Hematopoietic multipotent progenitor cell treated with erythropoietin and hydrocortisone succinate and interleukin-3 and kit ligand, for 17 days (in vitro differentiated cells): ENCODE measurements around the gene ACAP2.
"Not testable (repeated sequence)": the region's sequence is repeated elsewhere in the genome, so short reads cannot be mapped to it uniquely, and the experiment has no call there.

Experiments
- DNase-seq: peaks from one replicate; pipeline ENCODE4 v3.0.0-alpha.2; 2015; ENCODE audit warnings: low spot score

ACAP2 gene

DNA sequence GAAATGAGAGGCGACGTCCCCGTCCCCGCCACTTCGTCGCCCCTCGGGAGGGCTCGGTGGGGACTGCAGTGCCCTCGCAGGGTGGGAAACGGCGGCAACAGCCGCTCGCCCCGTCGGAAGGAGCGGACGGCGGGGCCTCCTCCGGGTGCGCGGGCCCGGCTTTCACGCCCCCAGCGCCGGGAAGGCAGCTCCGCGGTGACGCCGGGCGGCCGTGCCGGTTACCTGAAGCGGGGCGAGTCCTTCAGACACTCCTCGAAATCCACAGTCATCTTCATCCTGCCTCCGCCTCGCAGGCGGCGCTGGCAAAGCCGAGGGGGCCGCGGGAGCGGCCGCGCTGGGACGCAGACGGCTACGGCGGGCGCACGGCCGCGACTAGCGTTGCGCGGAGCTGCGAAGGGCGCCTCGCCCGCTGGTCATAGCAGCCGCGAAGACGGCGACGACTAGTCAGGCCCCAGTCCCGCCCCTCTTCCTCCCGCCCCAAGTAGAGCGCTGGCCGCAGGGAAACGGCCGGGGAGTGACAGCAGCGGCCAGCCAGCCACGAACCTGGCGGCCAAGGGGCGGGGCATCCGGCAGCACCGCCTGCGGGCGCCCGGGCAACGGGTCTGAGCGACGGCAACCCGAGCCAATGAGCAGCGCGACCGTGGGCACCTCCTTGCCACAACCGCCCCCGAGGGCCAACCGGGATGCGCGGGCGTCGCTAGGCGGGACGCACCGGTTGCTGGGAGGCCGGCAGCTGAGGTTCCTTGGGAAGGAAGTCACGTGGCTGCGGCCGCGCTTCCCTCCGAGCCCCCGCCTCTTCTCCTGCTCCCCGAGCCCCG, at the start of gene ACAP2:
Gene ACAP2, minus strand, starts transcription at position 448 of the 818 bp plus-strand sequence. Its CDS starts 173 bp downstream, at position 275.
- DNase-seq: peak; percentile 99

DNA sequence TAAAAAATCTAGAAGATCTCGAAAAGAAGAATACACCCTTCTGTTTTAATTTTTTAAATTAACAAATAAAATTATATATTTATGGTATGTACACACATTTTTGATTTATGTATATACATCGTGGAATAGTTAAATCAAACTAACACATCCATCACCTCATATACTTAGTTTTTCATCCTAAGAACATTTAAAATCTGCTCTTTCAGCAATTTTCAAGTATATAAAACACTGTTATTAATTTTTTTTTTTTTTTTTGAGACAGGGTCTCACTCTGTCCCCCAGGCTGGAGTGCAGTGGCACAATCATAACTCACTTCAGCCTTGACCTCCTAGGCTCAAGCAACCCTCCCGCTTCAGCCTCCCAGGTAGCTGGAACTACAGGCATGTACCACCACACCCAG, 32.8 kb upstream of the ACAP2 start:
- DNase-seq: no peak

DNA sequence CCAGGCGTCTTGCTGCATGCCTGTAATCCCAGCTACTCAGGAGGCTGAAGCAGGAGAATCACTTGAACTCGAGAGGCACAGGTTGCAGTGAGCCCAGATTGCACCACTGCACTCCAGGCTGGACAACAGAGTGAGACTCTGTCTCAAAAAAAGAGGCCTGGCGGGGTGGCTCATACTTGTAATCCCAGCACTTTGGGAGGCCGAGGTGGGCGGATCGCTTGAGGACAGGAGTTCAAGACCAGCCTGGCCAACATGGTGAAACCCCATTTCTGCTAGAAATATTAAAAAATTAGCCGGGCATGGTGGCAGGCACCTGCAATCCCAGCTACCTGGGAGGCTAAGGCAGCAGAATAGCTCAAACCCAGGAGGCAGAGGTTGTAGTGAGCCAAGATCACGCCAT, 32.3 kb upstream of the ACAP2 start:
- not testable (repeated sequence) for DNase-seq

- no peak for DNase-seq
Observed at GRCh38 chr3:195468841-195469240, 26.0 kb upstream of the ACAP2 start.

- DNase-seq: no peak
Observed at GRCh38 chr3:195468391-195468776, 25.6 kb upstream of the ACAP2 start.

GRCh38 chr3:195467641-195468390, 25.0 kb upstream of the ACAP2 start:
- no peak for DNase-seq

GRCh38 chr3:195466251-195466650, 23.4 kb upstream of the ACAP2 start:
- DNase-seq: no peak

GRCh38 chr3:195462922-195463321, 20.1 kb upstream of the ACAP2 start:
- DNase-seq: not testable (repeated sequence)

DNA sequence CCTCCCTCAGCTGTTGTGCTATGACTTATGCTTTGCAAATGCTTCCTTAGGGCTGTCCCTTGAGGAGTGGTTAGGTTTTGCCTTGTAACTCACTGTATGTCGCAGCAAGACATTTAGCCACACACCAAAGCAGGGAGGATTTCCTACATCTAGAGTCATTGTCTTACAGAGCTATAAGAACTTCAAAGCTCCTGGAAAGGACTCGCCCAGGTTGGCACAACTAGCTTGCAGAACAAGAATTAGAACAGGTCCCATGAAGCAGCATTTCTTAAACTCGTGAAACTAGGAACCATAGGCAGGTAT, 19.4 kb upstream of the ACAP2 start:
- no peak for DNase-seq

DNA sequence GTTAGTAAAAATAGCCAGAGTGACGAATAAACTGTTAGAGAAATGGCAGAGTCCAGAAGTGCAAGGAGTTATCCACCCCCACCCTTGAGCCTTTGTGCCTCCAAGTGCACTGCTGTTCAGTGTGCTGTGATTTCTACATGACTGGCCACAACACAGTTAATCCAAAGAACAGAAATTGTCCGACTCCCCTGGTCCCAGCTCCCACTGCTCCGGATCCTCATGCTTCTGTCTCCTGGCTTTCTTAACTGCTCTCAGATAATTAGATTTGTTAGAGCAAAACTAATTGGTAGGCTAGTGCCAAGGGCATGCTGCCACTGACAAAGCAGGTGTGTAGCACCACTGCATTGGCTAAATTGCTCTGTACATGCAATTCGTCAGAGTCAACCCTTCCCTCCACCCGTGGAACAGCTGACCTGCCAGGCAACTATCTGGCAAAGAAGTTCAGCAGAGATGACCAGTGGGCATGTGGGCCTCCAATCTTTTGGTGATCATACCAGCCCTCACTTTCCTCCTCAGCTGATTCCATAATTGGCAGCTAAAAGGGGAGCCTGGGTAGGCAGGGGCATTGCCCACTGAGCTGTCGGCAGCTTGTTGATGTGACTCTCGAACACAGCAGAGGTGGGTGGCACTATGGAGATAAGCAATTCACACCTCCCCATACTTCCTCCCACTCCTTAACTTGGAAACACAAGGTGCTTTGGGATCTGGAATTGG, 18.9 kb upstream of the ACAP2 start:
- no peak for DNase-seq

GRCh38 chr3:195460091-195460713, 17.4 kb upstream of the ACAP2 start:
- DNase-seq: peak; percentile 43

DNA sequence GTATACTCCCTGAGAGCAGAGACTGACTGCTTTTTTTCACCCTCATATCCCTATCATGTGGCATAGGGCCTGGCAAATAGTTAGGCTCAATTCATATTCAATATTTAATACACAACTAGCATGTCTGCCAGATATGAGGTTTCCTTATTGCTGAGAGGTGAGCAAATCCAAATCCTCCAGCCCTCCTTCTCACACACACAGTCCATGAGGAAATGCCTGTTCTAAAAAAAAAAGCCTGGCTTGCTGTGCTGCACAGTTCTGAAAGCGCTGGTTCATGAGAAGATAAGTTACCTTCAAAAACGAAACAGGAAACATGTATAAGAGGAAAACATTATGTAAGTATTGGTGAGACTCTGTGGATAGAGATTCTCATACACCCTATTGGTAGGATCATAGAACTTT, 15.5 kb upstream of the ACAP2 start:
- DNase-seq: peak; percentile 74

DNA sequence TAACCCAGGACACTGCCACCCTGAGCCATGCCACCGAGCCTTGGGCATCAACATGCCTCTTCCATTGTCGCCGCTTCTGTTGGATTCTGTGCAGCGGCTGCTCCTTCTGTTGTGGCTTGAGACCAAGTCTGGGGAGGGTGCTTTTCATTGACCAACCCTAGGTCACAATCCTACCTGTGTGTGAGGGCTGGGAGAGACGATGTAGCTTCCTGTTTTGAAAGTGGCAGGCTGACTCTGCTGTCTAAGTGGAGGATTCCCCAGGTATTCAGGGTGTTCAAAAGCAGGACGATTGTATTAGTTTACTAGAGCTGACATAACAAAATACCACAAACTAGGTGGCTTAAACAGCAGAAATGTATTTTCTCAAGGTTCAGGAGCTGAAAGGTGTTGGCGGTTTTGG, 13.0 kb upstream of the ACAP2 start:
- DNase-seq: no peak

DNA sequence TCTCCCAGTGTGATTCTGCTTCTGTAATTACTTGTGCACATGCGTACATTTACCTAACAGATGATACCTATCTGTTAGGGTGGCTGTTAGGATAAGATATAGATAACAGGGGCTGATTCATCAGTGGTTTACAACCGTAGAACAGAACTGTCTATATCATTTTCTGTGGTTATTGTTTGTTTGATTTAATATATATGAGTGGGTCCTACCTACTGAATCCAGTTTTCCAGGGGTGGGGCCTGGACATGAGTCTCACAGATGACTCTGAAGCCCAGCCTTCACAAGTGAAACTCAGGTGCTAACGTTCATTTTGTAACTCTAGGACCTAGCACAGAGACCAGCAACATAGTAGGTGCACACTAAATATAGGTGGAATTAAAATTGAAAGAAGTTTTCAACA, 10.4 kb upstream of the ACAP2 start:
- DNase-seq: no peak

- no peak for DNase-seq
Observed at GRCh38 chr3:195451373-195452015, 8.7 kb upstream of the ACAP2 start.

DNA sequence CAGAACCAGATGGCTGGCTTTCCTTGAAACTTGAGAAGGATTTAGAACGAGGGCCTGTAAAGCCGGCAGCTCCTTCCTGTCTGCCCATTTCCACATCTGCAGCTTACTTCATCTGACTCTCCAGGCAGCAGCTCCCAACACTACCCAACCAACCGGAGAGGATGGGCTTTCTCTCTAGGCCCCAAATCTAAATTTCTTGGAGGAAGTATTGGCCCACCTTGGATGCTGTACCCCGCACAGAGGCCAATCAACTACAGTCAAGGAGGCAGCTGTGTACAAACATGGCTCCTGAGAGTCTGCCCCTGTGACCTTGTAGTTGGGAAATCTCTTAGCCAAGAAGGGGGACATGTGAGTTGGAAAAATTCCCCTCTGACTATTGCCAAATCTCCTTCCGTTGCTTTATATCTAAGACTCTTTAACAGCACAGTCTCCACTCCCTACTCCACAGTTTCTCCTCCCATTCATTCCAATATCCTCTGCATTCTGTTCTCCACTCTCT, 8.0 kb upstream of the ACAP2 start:
- no peak for DNase-seq

- DNase-seq: no peak
Observed at GRCh38 chr3:195448205-195448875, 5.5 kb upstream of the ACAP2 start.

- no peak for DNase-seq
Observed at GRCh38 chr3:195447201-195447600, 4.4 kb upstream of the ACAP2 start.

GRCh38 chr3:195446359-195446758, 3.5 kb upstream of the ACAP2 start:
- DNase-seq: no peak

- DNase-seq: no peak
Observed at GRCh38 chr3:195445885-195446284, 3.1 kb upstream of the ACAP2 start.

DNA sequence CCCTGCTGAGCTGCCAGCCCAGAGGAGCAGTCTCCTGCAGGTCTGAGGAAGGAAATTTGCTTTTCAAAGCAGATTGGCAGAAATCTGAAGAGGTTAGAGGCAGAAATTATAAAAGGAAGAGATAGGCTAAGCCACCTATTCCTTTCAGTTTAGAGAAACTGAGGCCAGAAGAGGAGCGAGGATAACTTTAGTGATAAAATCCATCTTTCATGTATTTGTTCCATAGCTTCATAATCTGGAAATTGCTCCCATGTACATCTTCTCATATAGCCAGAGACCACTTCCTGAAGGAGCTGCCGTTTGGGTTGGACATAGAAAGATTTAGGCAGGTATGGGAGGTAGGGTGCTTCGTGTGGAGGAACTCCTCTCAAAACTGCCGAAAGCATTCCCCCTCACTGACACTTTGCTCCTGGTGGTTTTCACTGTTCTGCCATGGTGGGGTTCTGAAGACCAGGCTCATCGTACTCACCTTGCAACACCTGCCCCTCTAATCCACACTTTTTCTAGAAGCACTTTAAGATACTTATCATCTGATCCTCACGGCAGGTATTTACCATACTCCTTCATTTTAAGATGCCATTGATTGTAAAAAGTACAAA, 670 bp upstream of the ACAP2 start:
- no peak for DNase-seq
